Activated CD8-positive, alpha-beta memory T cell treated with anti-CD3 and anti-CD28 coated beads for 24 hours (primary cell): ENCODE measurements around the gene FAM222B.
"Not testable (repeated sequence)": the region's sequence is repeated elsewhere in the genome, so short reads cannot be mapped to it uniquely, and the experiment has no call there.

ENCODE experiments used
- DNase-seq: peaks from one replicate; pipeline ENCODE4 v3.0.0-alpha.2; 2020

FAM222B gene

DNA sequence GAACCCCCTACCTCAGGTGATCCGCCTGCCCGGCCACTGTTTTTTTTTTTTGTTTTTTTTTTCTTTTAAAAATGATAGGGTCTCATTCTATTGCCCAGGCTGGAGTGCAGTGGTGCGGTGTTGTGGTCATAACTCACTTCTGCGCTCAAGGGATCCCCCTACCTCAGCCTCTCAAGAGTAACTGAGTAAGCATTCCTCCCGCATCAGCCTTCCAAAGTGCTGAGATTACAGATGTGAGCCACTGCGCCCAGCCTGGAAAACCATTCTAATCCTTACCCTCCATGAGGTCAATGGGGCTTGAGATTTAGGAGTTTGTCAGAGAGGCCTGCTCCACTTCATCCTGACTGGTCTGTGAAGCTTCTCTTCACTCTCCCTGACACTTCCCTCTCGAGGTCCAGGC is 24.7 kb upstream of the FAM222B start:
- DNase-seq, result no peak

DNA sequence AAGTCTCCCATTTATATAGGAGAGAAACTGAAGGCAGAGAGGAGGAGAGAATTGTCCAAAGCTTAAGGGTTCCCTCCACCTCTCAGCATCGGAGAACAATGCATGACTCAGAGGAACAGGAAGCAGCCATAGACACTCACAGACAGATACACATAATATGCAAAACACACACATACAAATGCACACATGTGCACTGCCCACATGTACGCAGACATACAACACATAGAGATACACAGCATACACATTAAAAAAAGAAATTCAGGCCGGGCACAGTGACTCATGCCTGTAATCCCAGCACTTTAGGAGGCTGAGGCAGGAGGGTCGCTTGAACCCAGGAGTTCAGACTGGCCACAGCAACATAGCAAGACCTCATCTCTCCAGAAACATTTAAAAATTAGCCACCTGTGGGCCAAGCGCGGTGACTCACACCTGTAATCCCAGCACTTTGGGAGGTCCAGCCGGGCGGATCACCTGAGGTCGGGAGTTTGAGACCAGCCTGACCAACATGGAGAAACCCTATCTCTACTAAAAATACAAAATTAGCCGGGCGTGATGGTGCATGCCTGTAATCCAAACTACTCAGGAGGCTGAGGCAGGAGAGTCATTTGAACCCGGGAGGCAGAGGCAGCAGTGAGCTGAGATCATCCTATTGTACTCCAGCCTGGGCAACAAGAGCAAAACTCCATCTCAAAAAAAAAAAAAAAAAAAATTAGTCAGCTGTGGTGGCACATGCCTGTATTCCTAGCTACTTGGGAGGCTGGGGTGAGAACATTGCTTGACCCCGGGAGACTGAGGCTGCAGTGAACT is 23.6 kb upstream of the FAM222B start:
- no peak for DNase-seq

DNA sequence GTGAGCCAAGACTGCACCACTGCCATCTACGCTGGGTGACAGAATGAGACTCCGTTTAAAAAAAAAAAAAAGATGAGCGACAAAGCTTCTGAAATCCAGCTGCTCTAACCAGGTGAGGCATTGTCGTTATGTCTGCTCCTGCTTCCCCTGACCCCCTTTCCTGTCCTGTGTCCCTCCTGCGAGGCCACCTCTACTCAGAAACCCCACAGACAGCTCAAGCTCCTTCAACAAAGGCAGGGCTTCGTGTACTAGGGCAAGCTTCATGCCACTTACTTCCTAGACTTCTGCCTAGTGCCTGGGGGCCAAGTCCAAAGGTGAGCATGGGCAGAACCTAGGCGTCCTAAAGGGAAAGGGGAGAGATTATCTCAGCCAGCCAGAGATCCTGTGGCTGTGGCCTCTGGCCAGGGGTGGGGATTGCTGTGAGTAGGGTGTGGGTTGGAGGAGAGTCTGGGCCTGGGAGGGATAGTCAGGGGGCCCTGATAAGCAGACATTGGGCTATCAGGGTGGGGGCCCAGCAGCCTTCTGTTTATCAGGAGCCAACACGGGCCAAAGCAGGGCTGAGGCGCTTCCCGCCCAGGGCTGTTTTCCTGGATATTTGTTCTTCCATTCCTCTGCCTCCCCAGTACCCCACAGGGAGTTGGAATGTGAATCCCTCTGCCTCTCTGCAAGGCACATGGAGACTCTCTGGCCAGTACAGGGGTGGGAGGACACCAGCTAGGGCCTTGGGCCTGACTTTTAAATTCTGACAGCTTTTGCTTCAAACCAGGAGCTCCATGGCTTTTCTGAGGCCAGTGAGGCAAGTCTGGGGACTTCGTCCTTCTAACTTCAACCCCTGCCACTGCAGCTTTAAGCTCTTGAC is 22.6 kb upstream of the FAM222B start:
- no peak for DNase-seq

DNA sequence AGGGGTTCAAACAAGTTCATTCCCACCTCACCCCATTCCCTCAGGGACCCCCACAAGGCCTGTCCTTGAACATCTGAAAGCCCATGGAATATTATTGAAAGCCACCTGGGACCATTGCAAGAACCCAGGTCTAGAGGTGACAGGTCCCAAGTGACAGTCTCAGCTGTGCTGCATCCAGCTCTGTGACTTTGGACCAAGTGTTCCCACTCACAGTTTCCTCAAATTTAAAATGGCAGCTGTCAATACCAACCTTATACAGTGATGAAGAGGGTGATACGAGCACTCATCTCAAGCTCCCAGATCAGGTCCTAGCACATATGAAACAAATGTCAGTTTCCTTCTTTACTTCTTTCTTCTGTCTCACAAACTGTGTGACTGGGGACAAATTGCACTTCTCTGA is 21.4 kb upstream of the FAM222B start:
- DNase-seq, result no peak

DNA sequence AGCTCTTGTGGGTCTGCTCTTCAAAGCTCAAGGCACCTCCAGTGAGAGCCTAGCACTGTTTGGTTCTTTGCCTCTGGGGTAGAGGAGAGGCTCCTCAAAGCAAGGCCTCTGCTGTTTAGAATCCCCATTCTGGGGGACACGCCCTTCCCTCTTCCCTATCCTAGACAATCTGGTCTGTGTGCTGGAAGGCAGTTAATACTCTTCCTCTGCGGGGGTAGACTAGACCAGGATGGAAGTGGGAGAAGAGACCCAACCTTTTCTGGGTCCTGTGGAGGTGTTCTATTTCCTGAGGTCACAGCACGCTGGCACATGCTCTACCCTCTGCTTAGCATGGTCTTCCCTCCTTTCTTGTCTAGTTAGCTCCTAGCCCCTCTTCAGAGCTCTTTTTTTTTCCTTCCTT is 20.0 kb upstream of the FAM222B start:
- DNase-seq, result no peak

DNA sequence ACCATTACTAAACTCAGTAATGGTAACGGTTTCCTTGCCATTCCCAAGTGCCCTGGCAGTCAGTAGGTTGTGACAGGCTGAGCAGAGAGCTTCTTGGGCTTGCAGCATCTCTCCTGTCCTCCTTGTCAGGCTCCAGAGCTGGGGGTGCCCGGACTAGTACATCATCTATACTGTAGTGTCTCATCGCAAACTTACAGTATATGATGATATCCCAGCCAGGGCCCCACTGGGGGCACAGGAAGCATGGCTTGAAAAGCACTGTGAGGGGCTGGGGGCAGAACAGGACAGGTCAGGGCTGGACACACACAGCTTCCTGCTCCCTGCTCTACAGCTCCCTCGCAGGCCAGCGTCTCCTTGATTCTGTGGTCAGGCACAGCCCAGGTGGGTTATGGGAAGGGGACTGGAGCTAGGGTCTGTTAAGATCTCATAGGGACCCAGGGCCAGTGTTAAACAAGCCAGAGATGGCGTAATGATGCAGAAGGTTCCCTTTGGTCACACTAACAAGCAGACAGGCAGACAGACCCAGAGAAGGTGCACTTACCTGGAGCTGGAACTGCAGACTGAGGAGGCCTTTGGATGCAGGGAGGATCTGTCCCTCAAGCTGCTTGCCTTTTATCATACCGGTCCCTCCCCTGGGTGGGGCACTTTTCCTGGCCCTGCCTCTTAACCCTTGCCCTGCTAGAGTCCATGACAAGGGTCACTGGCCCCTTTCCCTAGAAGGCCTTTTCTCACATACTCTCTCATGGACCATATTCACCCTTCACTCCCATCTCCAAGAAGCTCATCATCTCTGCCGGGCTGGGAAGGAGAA is 19.0 kb upstream of the FAM222B start:
- DNase-seq, result no peak

DNA sequence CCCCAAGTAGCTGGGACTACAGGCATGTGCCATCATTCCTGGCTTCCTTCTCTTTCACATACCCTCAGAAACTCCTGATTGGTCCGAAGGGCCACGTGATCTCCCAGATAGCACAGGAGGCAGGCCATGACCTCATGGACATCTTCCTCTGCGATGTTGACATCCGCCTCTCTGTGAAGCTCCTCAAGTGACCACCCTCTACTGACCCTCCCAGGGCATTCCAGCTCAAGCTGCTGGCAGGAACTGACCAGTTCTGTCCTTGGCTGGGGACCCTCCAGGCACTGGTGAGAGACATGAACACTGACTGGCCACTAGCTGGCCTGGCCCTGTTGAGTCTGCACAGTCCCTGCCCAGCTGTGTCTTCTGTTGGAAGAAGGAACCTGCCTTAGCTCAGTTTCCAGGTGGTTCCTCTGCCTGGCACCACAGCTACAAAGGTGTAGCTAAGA is 17.8 kb upstream of the FAM222B start:
- DNase-seq, result no peak

DNA sequence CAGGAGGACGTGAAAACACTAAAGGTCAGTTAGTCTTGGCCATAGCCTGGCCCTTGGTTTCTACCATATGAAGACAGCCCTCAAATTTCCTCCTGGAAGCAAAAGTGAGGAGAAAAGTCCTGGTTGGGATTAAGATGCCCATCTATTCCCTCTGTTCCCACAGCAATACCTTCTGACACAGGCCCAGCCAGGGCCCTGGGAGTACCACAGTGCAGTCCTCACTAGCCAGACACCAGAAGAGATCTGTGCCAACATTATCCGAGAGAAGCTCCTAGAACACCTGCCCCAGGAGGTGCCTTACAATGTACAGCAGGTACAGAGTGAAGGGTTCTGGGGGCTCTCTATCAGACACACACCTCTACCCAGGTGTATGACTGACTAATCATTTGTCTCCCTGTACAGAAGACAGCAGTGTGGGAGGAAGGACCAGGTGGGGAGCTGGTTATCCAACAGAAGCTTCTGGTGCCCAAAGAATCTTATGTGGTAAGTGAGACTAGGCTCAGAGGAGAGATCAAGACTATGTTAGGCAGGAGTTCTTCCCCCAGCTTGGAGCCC is 16.3 kb upstream of the FAM222B start:
- no peak for DNase-seq

DNA sequence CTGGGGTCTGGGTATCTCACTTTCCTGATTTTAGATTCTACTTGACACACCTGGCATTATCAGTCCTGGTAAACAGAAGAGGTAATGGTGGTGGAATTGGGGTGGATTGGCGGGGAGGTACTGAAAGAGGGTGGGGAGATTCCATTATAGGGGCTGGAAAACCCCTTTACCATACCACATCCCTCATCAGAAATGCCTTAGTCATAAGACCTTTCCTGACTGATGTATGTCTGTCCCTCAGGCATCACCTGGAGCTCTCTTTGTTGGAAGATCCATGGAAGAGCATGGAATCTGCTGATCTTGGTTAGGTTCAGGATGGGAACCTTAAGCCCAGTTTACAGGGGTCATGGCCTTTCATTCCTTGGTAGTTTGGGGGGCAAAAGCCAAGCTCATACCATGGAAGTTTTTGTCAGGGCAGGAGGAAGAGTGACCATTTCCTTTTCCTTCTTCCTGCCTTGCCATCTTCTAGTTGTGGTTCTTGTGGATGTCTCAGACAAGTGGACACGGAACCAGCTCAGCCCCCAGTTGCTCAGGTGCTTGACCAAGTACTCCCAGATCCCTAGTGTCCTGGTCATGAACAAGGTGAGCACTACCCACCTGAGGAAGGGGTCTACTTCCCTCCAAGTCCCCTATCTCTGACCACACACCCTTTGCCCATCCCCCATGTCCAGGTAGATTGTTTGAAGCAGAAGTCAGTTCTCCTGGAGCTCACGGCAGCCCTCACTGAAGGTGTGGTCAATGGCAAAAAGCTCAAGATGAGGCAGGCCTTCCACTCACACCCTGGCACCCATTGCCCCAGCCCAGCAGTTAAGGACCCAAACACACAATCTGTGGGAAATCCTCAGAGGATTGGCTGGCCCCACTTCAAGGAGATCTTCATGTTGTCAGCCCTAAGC is 15.6 kb upstream of the FAM222B start:
- DNase-seq, result no peak

DNA sequence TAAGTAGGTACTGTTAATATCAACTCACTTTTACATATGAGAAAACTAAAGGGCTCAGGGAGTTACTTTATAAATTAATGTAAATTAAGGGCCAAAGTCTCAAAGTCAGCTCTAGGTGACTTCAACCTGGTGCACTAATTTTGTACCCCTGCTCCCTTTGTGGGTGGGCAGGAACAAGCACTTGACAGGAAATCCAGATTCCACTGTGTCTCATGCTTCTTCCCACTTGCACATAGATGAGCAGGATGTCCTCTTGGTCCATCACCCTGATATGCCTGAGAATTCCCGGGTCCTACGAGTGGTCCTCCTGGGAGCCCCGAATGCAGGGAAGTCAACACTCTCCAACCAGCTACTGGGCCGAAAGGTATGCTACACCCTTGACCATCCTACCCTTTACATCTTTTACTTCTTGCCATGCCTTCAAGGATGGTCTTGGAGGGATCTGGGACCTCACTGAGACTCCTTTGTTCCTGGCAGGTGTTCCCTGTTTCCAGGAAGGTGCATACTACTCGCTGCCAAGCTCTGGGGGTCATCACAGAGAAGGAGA is 13.5 kb upstream of the FAM222B start:
- no peak for DNase-seq

DNA sequence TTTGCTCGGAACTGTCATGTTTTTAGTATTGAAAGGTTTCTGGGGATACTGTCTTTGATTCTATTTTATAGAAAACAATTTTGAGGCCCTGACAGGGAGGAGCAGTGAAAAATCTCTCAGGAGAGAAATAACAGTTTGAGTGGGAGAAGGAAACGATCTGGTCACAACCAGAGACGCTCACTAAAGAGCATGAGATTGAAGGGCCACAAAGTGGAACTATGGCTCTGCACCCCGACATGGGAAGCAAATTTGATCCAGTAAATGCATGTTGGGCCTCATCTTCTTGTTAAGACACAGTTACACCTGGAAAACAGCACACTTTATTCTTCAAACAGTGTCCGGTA is 12.7 kb upstream of the FAM222B start:
- DNase-seq, result no peak

DNA sequence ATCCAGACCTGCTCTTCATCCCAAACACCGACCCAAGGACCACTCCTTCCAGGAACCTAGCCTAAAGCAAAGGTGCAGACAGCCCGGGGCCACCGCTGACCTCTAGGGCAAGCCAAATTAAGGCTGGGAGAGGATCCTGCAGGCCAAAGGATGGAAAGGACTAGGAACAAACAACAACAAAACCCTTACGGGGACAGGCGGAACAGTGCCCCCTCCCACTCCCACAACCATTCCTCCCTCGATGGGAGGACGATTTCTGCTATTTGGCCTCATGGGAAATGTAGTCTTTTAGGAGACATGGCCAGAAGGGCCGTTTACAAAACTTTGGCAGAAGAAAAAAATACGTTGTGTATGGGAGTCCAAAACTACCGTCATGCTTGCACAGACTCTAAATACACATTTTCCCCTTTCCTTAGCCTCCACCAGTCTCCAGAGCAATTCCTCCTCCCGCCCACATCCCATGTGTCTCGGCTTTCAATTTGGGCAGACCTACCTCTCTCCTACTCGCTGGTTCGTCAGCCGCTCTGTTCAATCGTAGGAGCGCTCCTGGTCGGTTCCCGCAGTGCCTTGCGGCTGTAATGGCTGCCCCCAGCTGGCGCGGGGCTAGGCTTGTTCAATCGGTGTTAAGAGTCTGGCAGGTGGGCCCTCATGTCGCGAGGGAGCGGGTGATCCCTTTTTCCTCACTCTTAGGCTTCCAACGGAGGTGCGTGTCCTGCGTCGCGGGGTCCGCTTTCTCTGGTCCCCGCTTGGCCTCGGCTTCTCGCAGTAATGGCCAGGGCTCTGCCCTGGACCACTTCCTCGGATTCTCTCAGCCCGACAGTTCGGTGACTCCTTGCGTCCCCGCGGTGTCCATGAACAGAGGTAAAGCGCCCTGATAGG is 12.1 kb upstream of the FAM222B start, which contains the start of gene ERAL1:
Gene ERAL1, plus strand, starts transcription at position 560 of the 879 bp plus-strand sequence. Its CDS starts 19 bp downstream, at position 579.
- DNase-seq, result peak; percentile 90

DNA sequence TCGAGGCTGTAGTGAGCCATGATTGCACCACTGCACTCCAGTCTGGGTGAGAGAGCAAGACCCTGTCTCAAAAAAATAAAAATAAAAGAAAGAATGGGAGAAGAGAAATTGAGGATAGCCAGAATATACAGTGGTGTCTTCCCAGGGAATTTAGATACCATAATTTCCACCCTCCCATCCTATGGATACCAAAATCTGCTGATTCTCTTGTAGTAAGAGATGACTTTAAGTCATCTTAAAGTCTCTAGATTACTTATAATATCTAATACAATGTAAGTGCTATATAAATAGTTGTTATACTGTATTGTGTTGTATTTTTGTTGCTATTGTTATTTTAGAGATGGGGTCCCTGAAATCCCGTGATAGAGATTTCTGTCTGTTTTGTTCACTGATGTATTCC is 10.7 kb upstream of the FAM222B start:
- DNase-seq, result no peak

DNA sequence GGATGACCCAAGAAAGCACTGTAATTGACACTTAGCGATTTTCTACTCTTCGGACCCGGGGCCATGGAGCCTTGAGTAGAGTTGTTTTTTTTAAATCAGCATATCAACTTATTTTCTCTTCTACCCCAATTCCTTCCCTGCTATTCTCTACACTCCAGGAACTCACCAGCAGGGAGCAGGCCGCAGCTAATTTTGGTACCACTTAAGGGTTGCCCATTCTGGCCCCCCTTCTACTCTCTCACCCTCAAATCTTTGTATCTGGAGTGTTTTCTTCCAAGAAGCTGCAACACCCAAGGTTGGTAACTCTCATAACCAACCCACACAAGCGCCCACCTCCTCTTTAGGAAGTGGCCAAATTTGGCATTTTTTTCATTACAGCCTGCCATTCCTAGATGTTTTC is 6.7 kb upstream of the FAM222B start:
- DNase-seq, result no peak

DNA sequence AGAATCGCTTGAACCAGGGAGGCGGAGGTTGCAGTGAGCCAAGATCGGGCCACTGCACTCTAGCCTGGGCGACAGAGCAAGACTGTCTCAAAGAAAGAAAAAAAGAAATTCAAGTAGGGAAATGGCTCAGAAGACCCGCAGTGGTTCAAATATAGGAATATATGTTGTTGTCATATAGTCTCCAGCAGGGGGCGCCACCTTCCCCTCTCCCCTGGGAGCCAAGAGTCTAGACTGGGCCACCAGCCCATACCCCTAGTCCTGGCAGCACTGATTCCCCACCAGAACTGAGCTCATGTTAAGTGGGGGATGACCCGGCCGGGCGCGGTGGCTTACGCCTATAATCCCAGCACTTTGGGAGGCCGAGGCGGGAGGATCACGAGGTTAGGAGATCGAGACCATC is 6.1 kb upstream of the FAM222B start:
- DNase-seq, result peak; percentile 79

DNA sequence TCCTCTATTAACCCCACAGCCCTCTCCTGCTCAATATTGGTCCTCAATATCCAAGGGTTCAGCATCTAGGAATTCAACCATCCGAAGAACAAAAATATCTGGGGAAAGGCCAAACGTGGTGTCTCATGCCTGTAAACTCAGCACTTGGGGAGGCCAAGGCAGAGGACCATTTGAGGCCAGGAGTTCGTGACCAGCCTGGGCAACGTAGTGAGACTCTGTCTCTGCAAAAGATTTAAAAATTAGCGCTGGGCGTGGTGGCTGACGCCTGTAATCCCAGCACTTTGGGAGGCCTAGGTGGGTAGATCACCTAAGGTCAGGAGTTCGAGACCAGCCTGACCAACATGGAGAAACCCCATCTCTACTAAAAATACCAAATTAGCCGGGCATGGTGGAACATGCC is 4.1 kb upstream of the FAM222B start:
- not testable (repeated sequence) for DNase-seq

DNA sequence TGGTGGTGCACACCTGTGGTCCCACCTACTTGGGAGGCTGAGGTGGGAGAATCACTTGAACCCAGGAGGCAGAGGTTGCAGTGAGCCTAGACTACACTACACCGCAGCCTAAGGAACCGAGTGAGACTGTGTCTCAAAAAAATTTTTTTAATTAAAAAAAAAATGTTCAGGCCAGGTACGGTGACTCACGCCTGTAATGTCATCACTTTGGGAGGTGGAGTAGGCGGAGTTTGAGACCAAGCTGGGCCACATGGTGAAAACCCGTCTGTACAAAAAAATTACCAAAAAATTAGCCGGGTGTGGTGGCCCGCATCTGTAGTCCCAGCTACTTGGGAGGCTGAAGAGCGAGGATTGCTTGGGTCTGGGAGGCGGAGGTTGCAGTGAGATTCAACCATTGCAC is 3.6 kb upstream of the FAM222B start:
- no peak for DNase-seq

DNA sequence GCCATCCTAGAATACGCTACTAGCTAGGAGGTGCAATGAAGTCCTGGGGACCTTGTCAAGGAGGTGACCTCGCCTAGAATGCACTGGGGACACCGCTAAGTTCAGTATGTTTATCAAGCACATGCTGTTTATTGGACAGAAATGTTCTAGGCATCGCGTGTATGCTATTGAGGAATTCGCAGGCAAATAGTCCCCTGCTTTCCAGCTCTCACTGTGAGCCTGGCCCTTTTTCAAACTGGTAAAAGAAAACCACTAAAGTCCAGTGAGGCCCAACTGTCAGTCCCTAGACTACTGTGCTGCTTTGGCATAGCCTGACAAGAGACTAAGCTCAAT is 1.2 kb upstream of the FAM222B start:
- no peak for DNase-seq

DNA sequence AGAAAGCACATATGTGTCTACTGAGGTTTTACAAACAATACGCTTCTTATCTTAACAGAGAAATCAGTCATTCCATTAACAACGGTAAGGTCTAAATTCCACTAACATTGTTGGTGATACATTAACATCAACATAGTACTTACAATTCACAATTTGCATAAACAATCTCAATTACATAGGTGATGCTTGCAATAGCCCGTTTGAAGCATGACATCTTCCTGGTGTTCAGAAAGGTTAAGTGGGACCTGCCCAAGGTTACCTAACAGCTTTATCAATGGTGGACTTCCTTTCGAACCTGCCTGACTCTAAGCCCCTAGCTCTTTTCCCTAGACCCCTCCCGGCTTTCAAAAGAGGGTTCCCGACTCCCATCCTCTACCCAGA is 699 bp downstream of the FAM222B start:
- no peak for DNase-seq

DNA sequence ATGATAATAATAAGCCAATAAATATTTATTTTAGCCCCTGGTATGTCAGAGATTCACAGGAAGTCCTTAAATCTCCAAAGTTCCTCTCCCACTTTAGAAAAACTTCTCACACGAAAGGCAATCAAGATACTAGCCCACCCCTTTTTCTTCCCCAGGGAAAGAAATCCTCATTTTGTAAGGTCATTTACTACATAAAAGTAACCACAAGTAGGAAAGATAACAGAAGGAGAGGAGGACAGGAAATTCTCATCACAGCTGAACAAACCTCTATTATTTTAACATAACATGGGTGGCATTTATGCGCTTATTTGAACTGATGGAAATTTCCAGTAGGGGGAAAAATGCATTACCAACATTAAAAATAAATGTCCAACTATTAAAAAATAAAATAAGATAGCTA is 3.4 kb downstream of the FAM222B start:
- DNase-seq, result no peak

DNA sequence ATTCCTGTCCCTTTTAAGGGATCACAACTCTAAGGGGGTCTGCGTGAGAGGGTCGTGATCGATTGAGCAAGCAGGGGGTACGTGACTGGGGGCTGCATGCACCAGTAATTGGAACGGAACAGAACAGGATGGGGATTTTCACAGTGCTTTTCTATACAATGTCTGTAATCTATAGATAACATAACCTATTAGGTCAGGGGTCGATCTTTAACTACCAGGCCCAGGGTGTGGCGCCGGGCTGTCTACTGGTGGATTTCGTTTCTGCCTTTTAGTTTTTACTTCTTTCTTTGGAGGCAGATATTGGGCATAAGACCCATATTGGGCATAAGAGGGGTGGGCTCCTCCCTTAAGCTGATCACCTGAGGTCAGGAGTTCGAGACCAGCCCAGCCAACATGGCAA is 6.0 kb downstream of the FAM222B start:
- not testable (repeated sequence) for DNase-seq
